Effector memory CD8-positive, alpha-beta T cell (primary cell): ENCODE data around the gene SUV39H1.

ENCODE experiments used
- ATAC-seq: fragments of 150-1000 bp; cut with Tn5 transposase; replicated peaks from 2 replicates; pipeline ENCODE4 v1.10.0; 2021; ENCODE audit warnings: mild to moderate bottlenecking, moderate library complexity
- DNase-seq, 3 experiments: peaks; one replicate each; pipeline ENCODE4 v3.0.0; 2021
- H3K27ac Mint-ChIP-seq, 2 donors: one replicate each; pipeline ENCODE4 v1.8.0; 2022; ENCODE audit warnings: mild to moderate bottlenecking in 2 of 2, mixed read lengths in 2 of 2, moderate library complexity in 2 of 2
- H3K27me3 Mint-ChIP-seq, 2 donors: one replicate each; pipeline ENCODE4 v1.8.0; 2022; ENCODE audit warnings: mixed read lengths in 2 of 2
- H3K36me3 Mint-ChIP-seq: one replicate; pipeline ENCODE4 v1.8.0; 2022; ENCODE audit warnings: mild to moderate bottlenecking, moderate library complexity, mixed read lengths; ENCODE audit not compliant: insufficient read depth
- H3K4me1 Mint-ChIP-seq, 2 donors: one replicate each; pipeline ENCODE4 v1.8.0; 2022; ENCODE audit warnings: low read depth in 2 of 2, mixed read lengths in 2 of 2
- H3K4me3 Mint-ChIP-seq, 2 donors: one replicate each; pipeline ENCODE4 v1.8.0; 2022; ENCODE audit warnings: mild to moderate bottlenecking in 2 of 2, mixed read lengths in 2 of 2, moderate library complexity in 2 of 2
- H3K9me3 Mint-ChIP-seq, 2 donors: one replicate each; pipeline ENCODE4 v1.8.0; 2022; ENCODE audit warnings: mixed read lengths in 2 of 2

The SUV39H1 gene

GRCh38 chrX:48737213-48737938 lies 40.8 kb downstream of the SUV39H1 start:
- peak; percentile 97 for ATAC-seq
- H3K4me3 Mint-ChIP-seq: peak overlapping the region; percentile 87 to 88

GRCh38 chrX:48737940-48738339 lies 41.4 kb downstream of the SUV39H1 start:
- ATAC-seq: no peak
- Mint-ChIP-seq H3K4me1 (peaks cover 11 to 19% of the 10 kb centered on the region in 2 donors), H3K9me3 (no peaks in the 10 kb centered on the region), H3K36me3 (peaks cover 17% of the 10 kb centered on the region), H3K27ac (peak overlapping the region; percentile 97 to 99), H3K27me3 (no peaks in the 10 kb centered on the region), H3K4me3 (peak overlapping the region; percentile 87 to 88)
- no peak for DNase-seq

More at GRCh38 chrX:48737213-48737938, 40.8 kb downstream of the SUV39H1 start:
- DNase-seq: peak; percentile 72 to 80 (median 80)
- Mint-ChIP-seq H3K4me1 (peaks cover 11 to 19% of the 10 kb centered on the region in 2 donors), H3K27ac (peak overlapping the region; percentile 97 to 99), H3K36me3 (peaks cover 17% of the 10 kb centered on the region), H3K9me3 (no peaks in the 10 kb centered on the region), H3K27me3 (no peaks in the 10 kb centered on the region)

GRCh38 chrX:48741834-48742233 lies 45.3 kb downstream of the SUV39H1 start:
- no peak for ATAC-seq
- H3K36me3 Mint-ChIP-seq: peaks cover 17% of the 10 kb centered on the region
- H3K4me1 Mint-ChIP-seq: peaks cover 5 to 9% of the 10 kb centered on the region in 2 donors
- DNase-seq: no peak
- no peak overlapping the region for H3K27ac Mint-ChIP-seq
- H3K27me3 Mint-ChIP-seq: no peaks in the 10 kb centered on the region
- H3K9me3 Mint-ChIP-seq: no peaks in the 10 kb centered on the region
- H3K4me3 Mint-ChIP-seq: no peak overlapping the region

- Mint-ChIP-seq H3K4me1 (no peaks in the 10 kb centered on the region), H3K9me3 (no peaks in the 10 kb centered on the region), H3K27me3 (no peaks in the 10 kb centered on the region), H3K4me3 (no peak overlapping the region), H3K27ac (no peak overlapping the region), H3K36me3 (peaks cover 4% of the 10 kb centered on the region)
- DNase-seq: no peak
- ATAC-seq: no peak
Observed at GRCh38 chrX:48745222-48745621, 48.7 kb downstream of the SUV39H1 start.

- Mint-ChIP-seq H3K9me3 (no peaks in the 10 kb centered on the region), H3K27me3 (no peaks in the 10 kb centered on the region), H3K4me3 (no peak overlapping the region), H3K27ac (no peak overlapping the region), H3K4me1 (peaks cover 4 to 5% of the 10 kb centered on the region in 2 donors), H3K36me3 (peaks cover 4% of the 10 kb centered on the region)
- DNase-seq (no peak), ATAC-seq (no peak)
Observed at GRCh38 chrX:48747415-48748016, 51.0 kb downstream of the SUV39H1 start.

GRCh38 chrX:48749182-48749581 lies 52.6 kb downstream of the SUV39H1 start:
- no peaks in the 10 kb centered on the region for H3K9me3 Mint-ChIP-seq
- peaks cover 4% of the 10 kb centered on the region for H3K36me3 Mint-ChIP-seq
- no peaks in the 10 kb centered on the region for H3K27me3 Mint-ChIP-seq

GRCh38 chrX:48751343-48751742 lies 54.8 kb downstream of the SUV39H1 start:
- H3K36me3 Mint-ChIP-seq: peaks cover under 1% of the 10 kb centered on the region
- ATAC-seq (no peak), DNase-seq (no peak)
- H3K4me1 Mint-ChIP-seq: peaks cover 4 to 5% of the 10 kb centered on the region in 2 donors
- no peaks in the 10 kb centered on the region for H3K27me3 Mint-ChIP-seq
- H3K9me3 Mint-ChIP-seq: no peaks in the 10 kb centered on the region
- H3K4me3 Mint-ChIP-seq: no peak overlapping the region
- peak overlapping the region in 1 of 2 donors; percentile 55 for H3K27ac Mint-ChIP-seq

More at GRCh38 chrX:48749182-48749581, 52.6 kb downstream of the SUV39H1 start:
- ATAC-seq (no peak), DNase-seq (no peak)
- Mint-ChIP-seq H3K27ac (no peak overlapping the region), H3K4me1 (peaks cover 4 to 5% of the 10 kb centered on the region in 2 donors), H3K4me3 (no peak overlapping the region)

GRCh38 chrX:48752498-48752897 lies 56.0 kb downstream of the SUV39H1 start:
- no peak overlapping the region for H3K27ac Mint-ChIP-seq
- no peaks in the 10 kb centered on the region for H3K36me3 Mint-ChIP-seq
- H3K9me3 Mint-ChIP-seq: no peaks in the 10 kb centered on the region
- no peak for DNase-seq
- no peak for ATAC-seq
- H3K27me3 Mint-ChIP-seq: no peaks in the 10 kb centered on the region
- H3K4me3 Mint-ChIP-seq: no peak overlapping the region
- H3K4me1 Mint-ChIP-seq: peaks cover 4 to 5% of the 10 kb centered on the region in 2 donors

- Mint-ChIP-seq H3K4me3 (no peak overlapping the region), H3K36me3 (no peaks in the 10 kb centered on the region), H3K27me3 (no peaks in the 10 kb centered on the region), H3K27ac (no peak overlapping the region), H3K9me3 (no peaks in the 10 kb centered on the region), H3K4me1 (peaks cover 4 to 5% of the 10 kb centered on the region in 2 donors)
- ATAC-seq: no peak
- DNase-seq: no peak
Observed at GRCh38 chrX:48753708-48754228, 57.2 kb downstream of the SUV39H1 start.

- no peak for ATAC-seq
- H3K4me1 Mint-ChIP-seq: peaks cover 4 to 5% of the 10 kb centered on the region in 2 donors
- no peaks in the 10 kb centered on the region for H3K36me3 Mint-ChIP-seq
- no peak overlapping the region for H3K4me3 Mint-ChIP-seq
- no peak overlapping the region for H3K27ac Mint-ChIP-seq
- DNase-seq: no peak
- H3K9me3 Mint-ChIP-seq: no peaks in the 10 kb centered on the region
- no peaks in the 10 kb centered on the region for H3K27me3 Mint-ChIP-seq
Observed at GRCh38 chrX:48754238-48754637, 57.7 kb downstream of the SUV39H1 start.
